ENCODE data around the gene LRMDA.

LRMDA gene

DNA sequence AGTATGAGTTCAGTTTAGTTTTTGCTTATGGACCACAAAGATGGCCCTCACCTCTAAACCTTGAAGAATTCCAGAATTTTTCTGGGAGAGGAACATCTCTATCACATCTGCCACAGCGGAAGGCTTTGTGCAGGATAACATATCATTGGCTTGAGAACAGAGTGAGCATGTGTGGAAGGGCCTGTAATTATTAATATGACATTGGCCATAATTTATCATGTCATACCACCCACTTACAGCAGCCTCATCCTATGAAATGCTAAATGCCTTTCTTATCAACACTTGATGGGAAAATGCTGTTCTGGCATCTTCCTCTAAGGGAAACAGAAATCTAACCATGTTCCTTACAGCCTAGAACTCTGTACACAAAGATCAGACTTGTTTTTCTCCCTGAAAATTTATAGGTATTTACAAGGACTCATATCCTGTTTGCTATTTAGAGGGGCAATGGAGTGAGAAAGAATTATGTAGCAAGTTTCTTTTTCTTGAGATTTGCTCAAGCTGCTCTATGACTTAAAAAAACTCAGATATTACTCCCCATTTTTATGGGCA, 817.3 kb downstream of the LRMDA start:
- DNase-seq = no peak

GRCh38 chr10:76251841-76252671, 820.6 kb downstream of the LRMDA start:
- no peak for DNase-seq

DNA sequence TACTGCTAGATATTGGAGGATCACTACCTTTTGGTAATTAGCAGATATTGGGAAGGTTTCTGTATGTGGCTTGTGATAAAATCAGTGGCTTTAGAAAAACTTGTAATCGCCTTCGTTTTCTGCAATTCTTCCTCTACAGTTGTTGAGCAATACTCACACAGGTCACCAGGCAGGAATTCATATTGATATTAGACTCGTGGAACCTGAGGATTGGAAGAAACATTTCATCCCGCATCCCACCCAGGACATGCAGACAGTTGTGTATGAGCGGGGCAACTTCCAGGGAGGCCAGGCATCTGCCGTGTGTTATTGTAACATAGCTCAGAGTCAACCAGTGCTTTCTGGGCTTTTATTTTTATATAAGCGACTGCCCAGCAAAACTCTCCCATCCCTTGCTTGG, 821.3 kb downstream of the LRMDA start:
- no peak for DNase-seq

DNA sequence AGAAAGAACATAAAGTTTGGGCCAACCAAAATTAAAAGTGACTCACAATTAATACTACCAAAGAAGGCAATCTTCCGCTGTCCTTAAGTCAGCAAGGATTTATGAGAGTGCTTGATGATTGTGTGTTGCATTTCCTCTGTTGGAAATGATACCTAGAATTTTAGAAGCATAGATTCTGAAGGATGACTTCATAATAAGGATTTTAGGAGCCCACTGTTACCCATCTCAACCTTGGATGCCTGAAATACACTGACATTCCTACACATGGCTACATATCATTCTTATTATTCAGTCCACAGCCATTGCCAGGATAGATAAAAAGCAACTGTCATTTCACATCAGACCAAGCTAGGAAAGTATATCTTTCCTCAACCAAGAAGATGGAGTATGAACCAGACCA, 823.8 kb downstream of the LRMDA start:
- no peak for DNase-seq

- no peak for DNase-seq
These were observed 826.4 kb downstream of the LRMDA start for GRCh38 chr10:76257816-76258215.

DNA sequence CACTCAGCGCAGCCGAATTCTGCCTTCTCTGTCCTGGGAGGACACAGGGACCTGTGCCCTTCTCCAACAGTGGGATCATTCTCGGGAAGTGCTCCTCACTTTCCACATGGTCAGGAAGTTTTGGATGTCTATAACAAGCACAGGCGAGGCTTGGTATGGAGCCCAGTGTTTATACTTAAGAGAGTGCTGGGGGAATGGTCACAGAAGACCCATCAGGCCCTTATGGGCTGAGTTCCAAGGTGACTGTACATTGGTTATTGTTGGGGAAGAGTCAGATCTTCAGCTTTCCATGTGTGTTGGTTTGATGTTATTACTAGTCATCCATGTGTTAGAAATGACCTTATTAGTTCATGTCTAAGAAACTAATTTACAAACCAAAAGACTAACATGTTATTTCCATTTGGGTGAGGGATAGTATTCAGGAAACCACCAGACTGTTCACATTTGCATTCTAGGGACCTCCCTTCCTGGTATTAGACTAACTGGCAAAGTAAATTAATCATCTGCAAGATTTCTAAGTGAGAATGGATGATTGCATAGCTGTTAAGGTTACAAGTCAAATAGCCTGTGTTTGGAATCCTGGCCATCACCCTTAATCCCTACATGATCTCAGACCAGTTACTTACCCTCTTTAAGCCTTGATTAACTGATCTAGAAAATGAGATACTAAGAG, 834.2 kb downstream of the LRMDA start:
- DNase-seq = no peak

GRCh38 chr10:76268530-76268929, 837.1 kb downstream of the LRMDA start:
- no peak for DNase-seq

DNA sequence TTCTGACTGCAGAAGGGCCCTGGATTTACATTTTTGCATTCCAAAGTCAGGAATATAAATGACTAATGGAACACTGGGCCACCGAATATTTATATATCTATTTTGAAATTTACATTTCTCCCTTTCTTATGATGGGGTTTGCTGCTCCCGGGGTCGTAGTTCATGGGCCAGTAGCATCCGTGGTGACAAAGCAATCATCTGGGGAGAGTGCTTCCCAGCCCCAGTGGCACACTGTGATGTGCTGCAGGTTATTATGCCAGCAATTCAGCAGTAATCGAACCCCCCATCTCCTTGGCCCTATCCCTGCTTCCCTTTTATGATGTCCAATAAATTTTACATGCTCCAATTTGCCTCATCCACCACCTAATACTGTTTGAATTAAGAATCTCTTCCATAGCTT, 837.5 kb downstream of the LRMDA start:
- DNase-seq = no peak

DNA sequence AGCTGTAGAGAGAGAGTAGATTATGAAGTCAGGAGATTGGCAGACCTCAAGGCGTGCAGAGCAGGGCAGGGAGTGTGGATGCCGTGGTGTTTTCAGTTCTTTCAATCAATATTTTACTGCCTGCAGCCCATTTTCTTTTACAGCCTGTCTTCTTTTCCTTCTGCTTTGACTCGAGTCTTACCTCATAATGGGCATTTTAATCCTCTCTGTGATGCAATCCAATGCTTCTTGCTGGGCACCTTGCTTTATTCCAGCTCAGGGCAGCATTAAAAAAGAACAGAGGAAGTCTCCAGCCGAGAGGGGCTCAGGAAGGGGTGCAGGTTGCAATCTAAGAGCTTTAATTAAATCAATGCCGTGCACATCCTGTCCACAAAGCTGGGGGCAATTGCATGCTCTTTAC, 839.0 kb downstream of the LRMDA start:
- no peak for DNase-seq

GRCh38 chr10:76274933-76275332, 843.5 kb downstream of the LRMDA start:
- no peak for DNase-seq

GRCh38 chr10:76278811-76279460, 847.5 kb downstream of the LRMDA start:
- DNase-seq = no peak

DNA sequence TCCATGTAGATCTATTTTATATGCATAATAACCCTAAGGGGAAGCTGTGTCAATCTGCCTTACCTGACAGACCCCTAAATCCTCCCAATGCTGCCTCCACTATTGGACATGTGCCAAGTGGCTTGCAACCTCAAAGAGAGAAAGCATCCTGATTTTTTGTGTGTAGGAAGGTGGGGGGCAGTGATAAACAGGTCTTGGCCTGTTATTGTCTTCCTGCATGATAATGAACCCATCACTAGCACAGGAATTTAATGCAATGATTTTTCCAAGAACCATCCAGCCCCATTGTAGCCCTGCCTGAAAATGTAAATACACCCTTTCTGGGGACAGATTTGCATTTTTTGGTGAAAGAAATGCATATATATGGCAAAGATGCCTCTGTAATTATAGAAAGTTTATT, 850.2 kb downstream of the LRMDA start:
- no peak for DNase-seq

DNA sequence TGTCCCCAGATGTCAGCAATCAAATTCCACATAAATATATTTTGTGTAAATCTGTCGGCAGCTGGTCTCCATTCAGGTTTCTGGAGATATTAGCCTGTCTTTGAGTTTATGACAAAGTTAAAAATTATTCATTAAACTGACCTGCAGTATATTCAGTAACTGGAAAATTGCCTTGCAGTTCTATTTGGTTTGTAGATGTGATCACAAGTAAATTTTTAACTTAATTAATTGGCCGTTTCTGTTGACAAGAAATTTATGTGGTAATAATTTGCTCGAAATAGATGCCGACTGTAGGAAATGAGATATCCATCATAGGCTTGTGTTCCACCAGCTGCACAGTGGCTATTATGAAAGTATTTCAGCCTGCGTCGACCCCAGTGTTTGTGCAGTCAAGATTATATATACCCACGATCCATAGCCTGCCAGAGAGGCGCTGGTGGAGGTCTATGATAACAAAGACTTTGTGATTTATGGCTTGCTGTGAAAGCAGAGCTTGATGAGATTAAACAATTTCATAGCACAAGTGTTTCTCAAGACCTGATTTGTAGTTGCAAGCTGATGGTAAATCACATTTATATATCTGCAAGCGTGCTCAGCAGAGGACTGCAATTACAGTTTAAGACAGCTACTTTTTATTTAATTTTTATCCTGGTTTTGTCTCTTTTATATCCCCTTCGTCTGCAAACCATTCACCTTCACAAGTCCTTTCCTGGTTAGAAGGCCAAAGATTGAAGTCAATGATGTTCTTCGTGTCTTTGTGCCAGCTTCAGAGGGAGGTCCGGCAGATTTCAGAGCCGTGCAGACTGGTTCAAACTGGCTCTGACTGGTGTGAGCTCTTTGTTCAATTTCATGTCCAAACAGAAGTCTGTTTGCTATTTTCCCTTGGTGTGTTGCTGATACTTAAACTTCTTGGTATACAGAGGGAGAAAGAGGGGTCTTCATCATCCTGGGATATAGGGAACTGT, 850.9 kb downstream of the LRMDA start:
- DNase-seq = no peak

DNA sequence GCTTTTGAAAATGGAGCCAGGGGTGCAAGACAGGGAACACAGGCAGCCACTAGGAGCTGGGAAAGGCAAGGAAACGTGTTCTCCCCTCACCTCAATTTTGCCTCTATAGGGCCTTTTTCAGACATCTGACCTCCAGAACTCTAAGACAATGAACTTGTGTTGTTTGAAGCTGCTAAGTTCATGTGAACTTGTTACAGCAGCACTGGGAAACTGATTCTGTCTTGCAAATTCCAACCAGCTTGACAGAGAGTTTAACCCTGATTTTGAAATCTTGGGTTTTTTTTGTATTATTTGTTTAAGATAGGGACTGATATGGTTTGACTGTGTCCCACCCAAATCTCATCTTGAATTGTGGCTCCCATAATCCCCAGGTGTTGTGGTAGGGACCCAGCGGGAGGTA, 852.9 kb downstream of the LRMDA start:
- DNase-seq = no peak

GRCh38 chr10:76285012-76285411, 853.6 kb downstream of the LRMDA start:
- DNase-seq = no peak

GRCh38 chr10:76285515-76285914, 854.1 kb downstream of the LRMDA start:
- no peak for DNase-seq

GRCh38 chr10:76286536-76286935, 855.1 kb downstream of the LRMDA start:
- DNase-seq = no peak

DNA sequence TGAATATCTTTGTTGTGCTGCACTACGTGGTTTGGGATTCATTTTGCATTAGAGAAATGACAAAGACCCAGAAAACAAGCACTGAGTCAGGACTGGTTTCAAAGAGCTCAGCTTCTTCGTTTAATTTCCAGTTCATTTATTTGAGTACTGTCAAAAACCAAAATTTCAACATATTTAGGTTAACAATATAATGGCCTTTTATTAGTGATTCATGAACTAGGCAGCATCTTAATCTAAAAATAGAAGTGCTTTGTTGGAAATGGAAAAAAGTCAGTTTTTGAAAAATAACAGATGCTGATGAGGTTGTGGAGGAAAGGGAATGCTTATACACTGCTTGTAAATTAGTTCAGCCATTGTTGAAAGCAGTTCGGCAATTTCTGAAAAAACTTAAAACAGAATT, 856.4 kb downstream of the LRMDA start:
- no peak for DNase-seq

DNA sequence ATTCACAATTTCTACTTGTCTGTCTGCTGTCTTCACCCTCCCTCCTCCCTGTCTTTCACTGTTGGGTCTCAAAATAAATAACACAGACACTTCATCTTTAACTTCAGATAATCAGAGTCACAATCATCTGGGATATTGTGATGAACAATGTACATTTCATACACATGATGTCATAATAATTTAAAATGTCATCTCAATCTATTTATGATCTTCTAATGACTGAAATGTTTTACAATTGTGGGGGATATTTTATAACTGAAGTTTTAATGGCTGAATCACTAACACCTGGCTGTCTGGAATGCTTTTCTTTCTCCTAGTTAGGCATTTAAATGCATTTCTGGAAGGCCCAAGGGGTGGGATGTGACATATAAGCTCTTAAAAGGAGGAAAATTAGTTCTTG, 859.8 kb downstream of the LRMDA start:
- no peak for DNase-seq

DNA sequence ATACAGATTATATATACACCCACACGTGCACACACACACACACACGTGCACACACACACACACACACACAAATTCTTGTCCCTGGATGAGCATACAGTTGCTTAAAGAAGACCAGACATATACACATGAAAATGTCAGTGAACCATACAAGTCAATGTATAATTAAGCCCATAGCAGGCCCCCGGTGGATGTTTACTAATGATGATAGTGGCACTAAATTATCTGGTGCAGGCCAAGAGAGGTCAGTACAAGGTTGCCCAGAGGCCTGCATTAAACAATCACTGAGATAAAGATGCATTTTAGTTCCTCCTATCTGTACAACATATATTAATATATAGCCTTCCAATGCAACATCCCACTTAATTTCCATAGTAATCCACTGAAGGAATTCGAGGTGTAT, 860.5 kb downstream of the LRMDA start:
- no peak for DNase-seq

- DNase-seq = no peak
These were observed 865.5 kb downstream of the LRMDA start for GRCh38 chr10:76296957-76297356.

DNA sequence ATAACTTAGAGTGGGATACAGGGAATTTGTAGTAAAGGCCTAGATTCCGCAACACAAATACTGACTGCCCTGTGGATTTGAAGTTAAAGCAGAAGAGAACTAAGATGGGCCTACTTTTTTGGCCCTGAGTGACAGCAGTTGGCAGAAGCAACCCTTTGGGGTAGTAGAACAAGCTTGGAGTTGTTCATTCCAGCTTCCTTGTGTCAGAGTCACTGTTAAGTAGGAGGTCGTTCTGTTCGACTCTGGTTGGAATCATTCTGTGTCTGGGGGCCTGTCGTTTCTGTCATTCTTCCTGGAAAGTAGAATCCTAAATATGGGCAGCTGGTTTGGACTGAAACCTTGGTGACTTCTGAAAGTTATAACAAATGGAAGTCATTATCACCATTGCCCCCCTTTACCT, 865.9 kb downstream of the LRMDA start:
- DNase-seq = no peak
